GM12873 (cell line): ENCODE data around the gene RBM38.

Experiments
- CTCF ChIP-seq: IDR thresholded peaks from 2 replicates; pipeline ENCODE4 v1.5.1; 2012; ENCODE audit warnings: low read depth, mild to moderate bottlenecking, moderate library complexity, low read length, control low read depth; ENCODE audit not compliant: insufficient read depth; ENCODE audit errors: missing control alignments

Gene RBM38

GRCh38 chr20:57384486-57384885, 6.7 kb upstream of the RBM38 start:
- no peak for TF ChIP-seq CTCF

DNA sequence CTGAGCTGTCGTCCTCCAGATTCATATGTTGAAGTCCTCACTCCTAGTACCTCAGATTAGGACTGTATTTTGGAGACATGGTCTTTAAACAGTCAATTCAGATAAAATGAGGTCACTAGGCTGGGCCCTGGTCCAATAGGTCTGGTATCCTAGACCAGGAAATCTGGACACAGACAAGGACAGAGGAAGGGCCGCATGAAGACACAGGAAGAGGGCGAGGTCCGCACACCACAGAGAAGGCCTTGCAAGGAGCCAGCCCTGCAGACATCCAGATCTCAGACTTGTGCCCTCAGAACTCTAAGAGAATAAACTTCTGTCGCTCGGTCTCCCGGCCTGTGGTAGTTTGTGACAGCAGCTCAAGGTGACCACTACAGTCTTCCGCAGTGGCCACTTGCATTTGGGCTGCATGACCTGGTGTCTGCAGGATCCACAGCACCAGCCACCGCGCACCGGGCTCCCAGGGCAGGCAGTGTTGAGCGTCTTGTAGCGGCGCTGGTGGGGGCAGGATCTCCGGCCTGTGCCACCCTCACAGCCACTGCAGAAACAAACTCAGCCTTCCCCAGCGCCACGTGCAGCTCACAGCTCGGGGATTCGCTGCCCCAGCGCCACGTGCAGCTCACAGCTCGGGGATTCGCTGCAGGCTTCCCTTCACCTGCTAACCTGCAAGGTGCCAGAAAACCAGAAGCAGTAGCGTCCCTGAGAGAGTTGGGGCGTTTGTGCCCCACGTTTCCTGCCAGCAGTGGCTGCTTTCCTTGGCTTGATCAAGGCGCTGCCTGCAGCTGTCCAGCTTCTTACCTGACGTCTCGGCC, 6.0 kb upstream of the RBM38 start:
- TF ChIP-seq CTCF: no peak

GRCh38 chr20:57385940-57386339, 5.3 kb upstream of the RBM38 start:
- TF ChIP-seq CTCF: no peak

GRCh38 chr20:57386762-57387161, 4.4 kb upstream of the RBM38 start:
- no peak for TF ChIP-seq CTCF

DNA sequence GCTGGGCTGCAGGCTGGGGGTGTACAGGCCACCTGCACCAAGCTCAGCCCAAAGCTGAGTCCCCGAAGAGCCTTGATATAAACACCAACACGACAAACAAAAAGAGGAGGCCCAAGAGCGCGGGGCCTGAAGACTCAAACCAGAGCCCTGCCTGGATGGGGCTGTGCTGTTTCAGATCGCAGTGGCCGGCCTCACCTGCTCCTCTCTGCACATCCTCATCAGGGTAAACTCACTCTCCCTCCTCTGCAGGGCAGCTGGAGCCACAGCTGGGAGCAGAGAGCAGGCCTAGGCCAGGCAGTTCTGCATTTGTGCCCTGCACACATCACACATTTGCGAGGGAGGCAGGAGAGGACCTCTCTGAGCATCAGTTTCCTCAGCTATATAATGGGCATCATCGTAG, 3.7 kb upstream of the RBM38 start:
- no peak for TF ChIP-seq CTCF

- no peak for TF ChIP-seq CTCF
These were observed 3.2 kb upstream of the RBM38 start for GRCh38 chr20:57387945-57388371.

DNA sequence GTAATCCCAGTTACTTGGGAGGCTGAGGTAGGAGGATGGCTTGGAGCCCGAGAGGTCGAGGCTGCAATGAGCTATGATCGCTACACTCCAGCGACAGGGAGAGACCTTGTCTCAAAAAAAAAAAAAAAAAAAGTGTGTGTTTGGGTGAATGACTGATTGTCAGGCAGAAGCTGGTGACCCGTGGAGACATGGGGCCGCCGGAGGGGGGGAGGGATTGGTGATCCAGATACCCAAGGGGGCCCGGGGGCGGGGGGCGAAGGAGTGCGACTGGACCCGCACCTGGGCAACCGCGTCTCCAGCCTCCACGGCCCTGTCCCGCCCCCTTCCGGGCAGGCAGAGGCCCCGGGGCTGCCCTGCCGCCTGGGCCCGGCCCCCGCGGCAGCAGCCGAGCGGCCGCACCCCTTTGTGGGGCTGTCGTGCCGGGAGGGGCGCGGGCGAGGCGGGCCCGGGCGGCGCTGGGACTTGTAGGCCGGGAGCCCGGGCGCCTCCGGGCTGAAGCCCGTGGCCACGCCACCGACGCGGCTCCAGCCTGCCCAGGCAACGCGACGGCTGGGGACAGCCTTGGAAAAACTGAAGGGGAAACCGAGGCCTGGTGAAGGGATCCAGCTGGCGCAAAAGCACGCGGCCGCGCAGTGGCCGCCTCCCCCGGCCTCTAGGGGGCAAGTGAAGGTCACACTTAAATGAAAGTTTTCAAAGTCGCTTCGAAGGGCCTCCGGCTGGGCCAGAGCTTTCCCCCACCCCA, 2.1 kb upstream of the RBM38 start:
- peak; percentile 69 for TF ChIP-seq CTCF
